IMR-90 (cell line): Measurements from ENCODE around the gene C19orf53. TPM values are rescaled to one million over a fixed set of nuclear protein-coding genes. Genes with fewer than 3 reads are reported as not detected.

Experiments
- ATAC-seq: fragments of 200-7000 bp; cut with Tn5 transposase; 2 replicates; pipeline ENCODE4 v1.9.1; 2020; ENCODE audit warnings: low read depth, mild to moderate bottlenecking, moderate library complexity
- BruUV-seq: library from RNA; stranded (reverse); fragments of 400-500 nt; replicated peaks from 2 replicates; lab custom pipeline; 2021; lab: Mats Ljungman, UMichigan
- CTCF ChIA-PET: fragments of 300-600 bp; formaldehyde crosslinking; extraction: SDS; loops from one replicate; lab custom pipeline; 2021; ENCODE audit warnings: antibody characterized with exemption; lab: Yijun Ruan, JAX
- POLR2A ChIA-PET: fragments of 300-600 bp; sonication (Branson Sonifier 250); formaldehyde crosslinking; loops from one replicate; lab custom pipeline; 2022; ENCODE audit warnings: antibody characterized with exemption; ENCODE audit not compliant: unreplicated experiment; lab: Charles Lee
- DNase-seq: peaks from one replicate; pipeline ENCODE4 v3.0.0; 2013
- H2AFZ ChIP-seq: replicated peaks from 2 replicates; pipeline ENCODE3; 2013; ENCODE audit warnings: low read length, mild to moderate bottlenecking; ENCODE audit not compliant: poor library complexity
- H2AK5ac ChIP-seq: 2 replicates; pipeline ENCODE4 v1.6.1; 2013; ENCODE audit warnings: low read depth, low read length, inconsistent platforms
- H2AK9ac ChIP-seq: replicated peaks from 2 replicates; pipeline ENCODE3; 2013; ENCODE audit warnings: mild to moderate bottlenecking, low read depth, low read length, moderate library complexity; ENCODE audit not compliant: poor library complexity
- H2BK120ac ChIP-seq: 2 replicates; pipeline ENCODE4 v1.6.1; 2013; ENCODE audit warnings: low read depth, low read length, inconsistent platforms
- H2BK15ac ChIP-seq: 3 replicates; pipeline ENCODE4 v1.6.1; 2013; ENCODE audit warnings: low read depth, low read length, inconsistent platforms
- H2BK20ac ChIP-seq: 2 replicates; pipeline ENCODE4 v1.6.1; 2013; ENCODE audit warnings: low read depth, mild to moderate bottlenecking, inconsistent platforms, low read length, moderate library complexity
- H2BK5ac ChIP-seq: 2 replicates; pipeline ENCODE4 v1.6.1; 2013; ENCODE audit warnings: mild to moderate bottlenecking, low read depth, low read length, inconsistent platforms; ENCODE audit not compliant: poor library complexity, severe bottlenecking
- H3K14ac ChIP-seq: replicated peaks from 2 replicates; pipeline ENCODE4 v1.6.1; 2013; ENCODE audit warnings: low read depth, low read length, inconsistent platforms
- H3K18ac ChIP-seq: 2 replicates; pipeline ENCODE4 v1.6.1; 2013; ENCODE audit warnings: low read depth, low read length, control low read depth
- H3K23ac ChIP-seq: 2 replicates; pipeline ENCODE4 v1.6.1; 2013; ENCODE audit warnings: low read depth, low read length, inconsistent platforms
- H3K27ac ChIP-seq: 2 replicates; pipeline ENCODE4 v1.5.1; 2013; ENCODE audit warnings: mild to moderate bottlenecking, control low read depth, low read length; ENCODE audit not compliant: insufficient read depth
- H3K27me3 ChIP-seq: 2 replicates; pipeline ENCODE4 v1.6.1; 2013; ENCODE audit warnings: low read length; ENCODE audit not compliant: control insufficient read depth, insufficient read depth
- H3K36me3 ChIP-seq: 2 replicates; pipeline ENCODE4 v1.6.1; 2013; ENCODE audit warnings: low read length, mixed read lengths; ENCODE audit not compliant: control insufficient read depth, insufficient read depth
- H3K4ac ChIP-seq: 2 replicates; pipeline ENCODE4 v1.6.1; 2013; ENCODE audit warnings: low read depth, low read length, inconsistent platforms
- H3K4me1 ChIP-seq: 2 replicates; pipeline ENCODE4 v1.6.1; 2013; ENCODE audit warnings: low read length, mixed read lengths; ENCODE audit not compliant: control insufficient read depth, insufficient read depth
- H3K4me2 ChIP-seq: 2 replicates; pipeline ENCODE4 v1.6.1; 2013; ENCODE audit warnings: low read depth, mild to moderate bottlenecking, control low read depth, low read length, moderate library complexity
- H3K4me3 ChIP-seq: 2 replicates; pipeline ENCODE4 v1.5.1; 2013; ENCODE audit warnings: low read depth, mild to moderate bottlenecking, control low read depth, low read length, moderate library complexity; ENCODE audit not compliant: insufficient read depth
- H3K56ac ChIP-seq: 2 replicates; pipeline ENCODE4 v1.6.1; 2013; ENCODE audit warnings: low read length, inconsistent platforms; ENCODE audit not compliant: insufficient read depth; ENCODE audit errors: extremely low read depth
- H3K79me1 ChIP-seq, 2 experiments: 2 replicates each; pipeline ENCODE4 v1.6.1; 2013; ENCODE audit warnings: low read length in 2 of 2, inconsistent platforms in 1 of 2, low read depth in 1 of 2
- H3K9ac ChIP-seq: 2 replicates; pipeline ENCODE4 v1.6.1; 2013; ENCODE audit warnings: low read depth, low read length, control low read depth
- H3K9me1 ChIP-seq: 2 replicates; pipeline ENCODE4 v1.6.1; 2013; ENCODE audit warnings: low read length, inconsistent platforms; ENCODE audit not compliant: insufficient read depth
- H3K9me3 ChIP-seq: 2 replicates; pipeline ENCODE4 v1.6.1; 2013; ENCODE audit warnings: low read length; ENCODE audit not compliant: control insufficient read depth, insufficient read depth
- H4K20me1 ChIP-seq: 2 replicates; pipeline ENCODE4 v1.6.1; 2013; ENCODE audit warnings: low read length, inconsistent platforms; ENCODE audit not compliant: insufficient read depth
- H4K5ac ChIP-seq: 2 replicates; pipeline ENCODE4 v1.6.1; 2013; ENCODE audit warnings: mild to moderate bottlenecking, low read depth, low read length, control low read depth
- H4K8ac ChIP-seq, 2 experiments: 2 replicates each; pipeline ENCODE4 v1.6.1; 2013; ENCODE audit warnings: low read depth in 2 of 2, low read length in 2 of 2, control low read depth in 1 of 2, inconsistent platforms in 1 of 2
- H4K91ac ChIP-seq: 2 replicates; pipeline ENCODE4 v1.6.1; 2013; ENCODE audit warnings: low read depth, low read length, inconsistent platforms; ENCODE audit not compliant: insufficient read depth
- BHLHE40 ChIP-seq: fragments of 150-350 bp; IDR thresholded peaks from 2 replicates; pipeline ENCODE4 v1.6.1; 2016; ENCODE audit warnings: mild to moderate bottlenecking, low read depth, low read length
- RAD21 ChIP-seq: IDR thresholded peaks from 2 replicates; pipeline ENCODE4 v1.6.1; 2012; ENCODE audit warnings: low read length, improper control_type of control experiment
- WGBS, 2 experiments: methylation state at CpG; one replicate each; pipeline versions ENCODE4 v1.1.5 to v1.1.7; 2013; ENCODE audit warnings: missing lambda C conversion rate in 2 of 2; ENCODE audit not compliant: insufficient read length in 1 of 2; ENCODE audit errors: extremely low coverage in 2 of 2; 5-methylcytosine and 5-hydroxymethylcytosine counted together
- dilution Hi-C: fragments of 300-500 bp; cut with HindIII; formaldehyde crosslinking; loops from one replicate; pipeline ENCODE4 v1.14.3; 2018; ENCODE audit warnings: low sequenced_read_pairs; ENCODE audit not compliant: unreplicated experiment
- in situ Hi-C: fragments of 300-500 bp; cut with MboI; formaldehyde crosslinking; loops from 3 replicates; pipeline ENCODE4 v1.14.3; 2019; ENCODE audit warnings: low sequenced_read_pairs, inconsistent platforms, mixed read lengths
- intact Hi-C: fragments of 100-400 bp; cut with micrococcal nuclease; formaldehyde crosslinking; loops from 2 replicates; pipeline ENCODE4 v1.10.0; 2022
- polyA plus RNA-seq, 3 experiments: library from polyadenylated mRNA; depleted of rRNA; stranded (reverse); fragments of >200 nt; gene quantifications; 2 replicates each; pipeline ENCODE4 v1.2.3, GENCODE V29; 2012; ENCODE audit warnings: low replicate concordance in 1 of 3
- total RNA-seq: library from RNA; depleted of rRNA; stranded (reverse); fragments of >200 nt; gene quantifications from 2 replicates; pipeline ENCODE4 v1.2.3, GENCODE V29; 2012

Gene C19orf53
- total and polyA plus RNA-seq, 2 of the 4 experiments (the other 2 are of a cell fraction), result 61.3 to 290 TPM

DNA sequence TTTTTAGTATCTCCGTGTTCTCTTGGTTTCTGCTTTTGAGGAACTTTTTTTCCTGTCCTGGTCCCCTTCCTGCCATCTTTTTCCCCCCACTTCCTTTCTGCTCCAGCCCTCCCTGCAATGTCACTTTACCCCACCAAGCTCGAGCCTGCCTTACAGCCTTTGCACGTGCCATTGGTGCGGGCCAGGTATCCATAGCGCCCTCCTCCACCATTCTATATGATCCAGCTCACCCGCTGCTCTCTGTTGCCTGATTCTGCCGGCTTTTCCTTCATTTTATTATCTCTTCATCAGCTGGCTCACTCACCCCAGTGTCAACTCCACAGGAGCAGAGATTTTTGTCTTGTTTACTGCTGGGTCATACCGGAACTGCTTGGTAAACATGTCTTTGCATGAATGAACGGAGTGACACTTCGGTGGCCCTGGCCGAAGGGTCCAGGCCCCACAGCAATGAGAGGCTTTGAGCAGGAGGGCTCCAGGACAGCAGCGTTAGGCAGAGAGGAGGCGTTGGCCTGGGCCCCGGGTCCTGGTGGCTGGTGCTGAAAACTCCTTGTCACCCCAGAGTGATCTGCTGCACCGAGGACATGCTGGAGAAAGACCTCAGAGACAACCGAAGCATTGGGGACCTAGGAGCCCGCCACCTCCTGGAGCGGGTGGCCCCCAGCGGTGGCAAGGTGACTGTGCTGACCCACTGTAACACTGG is 8.7 kb upstream of the C19orf53 start:
- Histone ChIP-seq H2BK15ac (no peak overlapping the region), H3K4me1 (peaks cover 7% of the 10 kb centered on the region), H3K4me3 (peak overlapping the region; percentile 99), H2BK5ac (no peak overlapping the region), H3K14ac (peak overlapping the region; percentile 66), H3K79me1 (peaks cover 18 to 44% of the 10 kb centered on the region in 2 experiments), H4K91ac (peak overlapping the region; percentile 43; the same call in 1 of the 2 replicates), H4K20me1 (0 out of 2 replicates have a peak, but pooled peaks cover 8% of the 10 kb centered on the region), H3K18ac (no peak overlapping the region), H4K5ac (no peak overlapping the region), H3K27ac (peak overlapping the region; percentile 21; the same call in 1 of the 2 replicates), H3K56ac (peak overlapping the region; percentile 26; the same call in 1 of the 2 replicates), H2AFZ (peak overlapping the region; percentile 90), H2AK9ac (peak overlapping the region; percentile 10), H3K9me1 (no peaks in the 10 kb centered on the region; the same call in 1 of the 2 replicates), H3K4me2 (peak overlapping the region; percentile 94), H3K36me3 (peaks cover 46% of the 10 kb centered on the region), H3K23ac (peak overlapping the region; percentile 72), H4K8ac (peak overlapping the region in 1 of 2 experiments; percentile 48; a peak in 2 of 4 replicates), H3K9me3 (no peaks in the 10 kb centered on the region), H3K9ac (peak overlapping the region; percentile 85), H2BK20ac (no peak overlapping the region), H3K4ac (peak overlapping the region; percentile 64), H3K27me3 (no peaks in the 10 kb centered on the region), H2AK5ac (peak overlapping the region; percentile 59), H2BK120ac (0 out of 2 replicates have a peak overlapping the region, but pooled peaks have one; percentile 1)
- POLR2A ChIA-PET, result no interaction called here
- in situ Hi-C loops, result loop anchor here (25.0 kb wide), 1 partner anchor 322 kb away; the partner anchor contains the start of genes C19orf67 and SAMD1
- ATAC-seq, result no peak
- intact Hi-C loops, result no loop called here
- dilution Hi-C loops, result no loop called here
- CTCF ChIA-PET, result no interaction called here
- no peak for DNase-seq
- 55% methylated on average over 10 of the region's 19 CpGs; no CpG with 5 or more reads in 1 of the 2 experiments for WGBS, 2 experiments
- BruUV-seq, result no TSS peak
- TF ChIP-seq BHLHE40 (peak; percentile 71), RAD21 (no peak)
